Measurements from ENCODE around the gene NT5E. TPM values are rescaled to one million over a fixed set of nuclear protein-coding genes. Genes with fewer than 3 reads are reported as not detected.
A peak's percentile ranks its signal among the peaks of the same experiment; 100 is the strongest.
"Not testable (repeated sequence)": the region's sequence is repeated elsewhere in the genome, so short reads cannot be mapped to it uniquely, and the experiment has no call there.

The NT5E gene
- total RNA-seq, 2 donors from 2014 or later: 1.5 to 5.1 TPM

GRCh38 chr6:85494547-85495536 is 45.0 kb downstream of the NT5E start:
- Mint-ChIP-seq H3K27me3 (no peaks in the 10 kb centered on the region), H3K27ac (no peak overlapping the region), H3K4me1 (peaks cover 6% of the 10 kb centered on the region), H3K36me3 (ENCODE audit: low read depth) (no peaks in the 10 kb centered on the region), H3K4me3 (no peak overlapping the region)
- DNase-seq (no peak), ATAC-seq (no peak)
- H3K9me3 ChIP-seq (ENCODE audit: control insufficient read depth, low read length, poor library complexity, severe bottlenecking): no peaks in the 10 kb centered on the region

GRCh38 chr6:85496009-85496579 is 46.2 kb downstream of the NT5E start:
- no peaks in the 10 kb centered on the region for H3K36me3 Mint-ChIP-seq (ENCODE audit: low read depth)
- DNase-seq (no peak), ATAC-seq (no peak)
- H3K27me3 Mint-ChIP-seq: no peaks in the 10 kb centered on the region
- H3K9me3 ChIP-seq (ENCODE audit: control insufficient read depth, low read length, poor library complexity, severe bottlenecking): no peaks in the 10 kb centered on the region
- no peak overlapping the region for H3K4me3 Mint-ChIP-seq
- peaks cover 6% of the 10 kb centered on the region for H3K4me1 Mint-ChIP-seq
- H3K27ac Mint-ChIP-seq: no peak overlapping the region

- H3K9me3 ChIP-seq (ENCODE audit: control insufficient read depth, low read length, poor library complexity, severe bottlenecking): no peaks in the 10 kb centered on the region
- ATAC-seq (no peak), DNase-seq (no peak)
- peaks cover 8% of the 10 kb centered on the region for H3K4me1 Mint-ChIP-seq
- H3K27ac Mint-ChIP-seq: no peak overlapping the region
- H3K27me3 Mint-ChIP-seq: no peaks in the 10 kb centered on the region
- H3K4me3 Mint-ChIP-seq: no peak overlapping the region
- H3K36me3 Mint-ChIP-seq (ENCODE audit: low read depth): no peaks in the 10 kb centered on the region
Observed at GRCh38 chr6:85496856-85497255, 47.0 kb downstream of the NT5E start.

- H3K27ac Mint-ChIP-seq: no peak overlapping the region
- DNase-seq: no peak
- no peak overlapping the region for H3K4me3 Mint-ChIP-seq
- peaks cover 8% of the 10 kb centered on the region for H3K4me1 Mint-ChIP-seq
- no peaks in the 10 kb centered on the region for H3K27me3 Mint-ChIP-seq
- no peaks in the 10 kb centered on the region for H3K9me3 ChIP-seq (ENCODE audit: control insufficient read depth, low read length, poor library complexity, severe bottlenecking)
- ATAC-seq: peak; percentile 28
- H3K36me3 Mint-ChIP-seq (ENCODE audit: low read depth): no peaks in the 10 kb centered on the region
Observed at GRCh38 chr6:85498596-85499258, 48.8 kb downstream of the NT5E start.

- no peaks in the 10 kb centered on the region for H3K9me3 ChIP-seq (ENCODE audit: control insufficient read depth, low read length, poor library complexity, severe bottlenecking)
- Mint-ChIP-seq H3K4me1 (peaks cover 3% of the 10 kb centered on the region), H3K27ac (peak overlapping the region; percentile 14), H3K4me3 (no peak overlapping the region), H3K36me3 (ENCODE audit: low read depth) (peaks cover 10% of the 10 kb centered on the region), H3K27me3 (no peaks in the 10 kb centered on the region)
- ATAC-seq (no peak), DNase-seq (no peak)
Observed at GRCh38 chr6:85506441-85507093, 56.7 kb downstream of the NT5E start.

- H3K4me3 Mint-ChIP-seq: no peak overlapping the region
- H3K9me3 ChIP-seq (ENCODE audit: control insufficient read depth, low read length, poor library complexity, severe bottlenecking): no peaks in the 10 kb centered on the region
- peaks cover 15% of the 10 kb centered on the region for H3K36me3 Mint-ChIP-seq (ENCODE audit: low read depth)
- ATAC-seq (no peak), DNase-seq (no peak)
- H3K27me3 Mint-ChIP-seq: no peaks in the 10 kb centered on the region
- no peak overlapping the region for H3K27ac Mint-ChIP-seq
- H3K4me1 Mint-ChIP-seq: peaks cover 11% of the 10 kb centered on the region
Observed at GRCh38 chr6:85516168-85516567, 66.3 kb downstream of the NT5E start.

- H3K4me1 Mint-ChIP-seq; DNase-seq; H3K27ac Mint-ChIP-seq; H3K27me3 Mint-ChIP-seq; H3K9me3 ChIP-seq (ENCODE audit: control insufficient read depth, low read length, poor library complexity, severe bottlenecking); ATAC-seq; H3K4me3 Mint-ChIP-seq: not testable (repeated sequence)
- H3K36me3 Mint-ChIP-seq (ENCODE audit: low read depth): peaks cover 15% of the 10 kb centered on the region
Observed at GRCh38 chr6:85524281-85524680, 74.4 kb downstream of the NT5E start.

GRCh38 chr6:85537055-85537494 is 87.2 kb downstream of the NT5E start:
- ATAC-seq (no peak), DNase-seq (no peak)
- Mint-ChIP-seq H3K4me1 (no peaks in the 10 kb centered on the region), H3K27ac (no peak overlapping the region), H3K36me3 (ENCODE audit: low read depth) (no peaks in the 10 kb centered on the region), H3K4me3 (no peak overlapping the region), H3K27me3 (no peaks in the 10 kb centered on the region)
- no peaks in the 10 kb centered on the region for H3K9me3 ChIP-seq (ENCODE audit: control insufficient read depth, low read length, poor library complexity, severe bottlenecking)

GRCh38 chr6:85544776-85545175 is 94.9 kb downstream of the NT5E start:
- Mint-ChIP-seq H3K27me3 (no peaks in the 10 kb centered on the region), H3K4me1 (peaks cover 4% of the 10 kb centered on the region), H3K27ac (no peak overlapping the region), H3K36me3 (ENCODE audit: low read depth) (peaks cover 8% of the 10 kb centered on the region), H3K4me3 (no peak overlapping the region)
- DNase-seq (no peak), ATAC-seq (no peak)
- H3K9me3 ChIP-seq (ENCODE audit: control insufficient read depth, low read length, poor library complexity, severe bottlenecking): no peaks in the 10 kb centered on the region

Other genes with a start within 250 kb of the NT5E start
- 10 to 100 TPM; 35.8 to 36.7 TPM for gene SNX14, start 143.8 kb downstream of the NT5E start, total RNA-seq
- 10 to 100 TPM; 70.9 to 79.1 TPM for gene SYNCRIP, start 192.8 kb downstream of the NT5E start, total RNA-seq